Naive thymus-derived CD8-positive, alpha-beta T cell (primary cell): ENCODE data around the gene RERE. TPM values are rescaled to one million over a fixed set of nuclear protein-coding genes. Genes with fewer than 3 reads are reported as not detected.

Source experiments
- ATAC-seq, 2 donors: fragments of 150-1000 bp; cut with Tn5 transposase in 1 of 2; sonication (Bioruptor Pico), chemical (Tn5 transposase) in 1 of 2; 1 replicate in 1 of 2; 2 replicates in 1 of 2; pipeline ENCODE4 v1.10.0; 2021; ENCODE audit warnings: mild to moderate bottlenecking in 2 of 2, moderate library complexity in 2 of 2
- POLR2A ChIA-PET: fragments of 350-600 bp; sonication (Branson Sonifier 250); formaldehyde crosslinking; loops from one replicate; lab custom pipeline; 2021; ENCODE audit warnings: antibody characterized with exemption; lab: Charles Lee
- DNase-seq, 10 donors: peaks; one replicate each; pipeline versions ENCODE4 v3.0.0 to v3.0.0-alpha.2; 2020 to 2022
- H3K27ac Mint-ChIP-seq, 10 donors: one replicate each; pipeline ENCODE4 v1.8.0; 2020 to 2022; ENCODE audit warnings: mild to moderate bottlenecking in 10 of 10, mixed read lengths in 10 of 10, moderate library complexity in 4 of 10, inconsistent platforms in 1 of 10
- H3K27me3 Mint-ChIP-seq, 5 donors: one replicate each; pipeline ENCODE4 v1.8.0; 2021 to 2022; ENCODE audit warnings: mixed read lengths in 5 of 5
- H3K36me3 Mint-ChIP-seq, 3 donors: one replicate each; pipeline ENCODE4 v1.8.0; 2020 to 2022; ENCODE audit warnings: mixed read lengths in 3 of 3, mild to moderate bottlenecking in 2 of 3, inconsistent platforms in 1 of 3
- H3K4me1 Mint-ChIP-seq, 4 donors: one replicate each; pipeline ENCODE4 v1.8.0; 2021 to 2022; ENCODE audit warnings: mixed read lengths in 4 of 4
- H3K4me3 Mint-ChIP-seq, 10 donors: one replicate each; pipeline ENCODE4 v1.8.0; 2020 to 2022; ENCODE audit warnings: mild to moderate bottlenecking in 10 of 10, mixed read lengths in 10 of 10, moderate library complexity in 6 of 10, inconsistent platforms in 1 of 10
- H3K9me3 Mint-ChIP-seq, 9 donors: one replicate each; pipeline ENCODE4 v1.8.0; 2020 to 2022; ENCODE audit warnings: mixed read lengths in 9 of 9, mild to moderate bottlenecking in 3 of 9, inconsistent platforms in 1 of 9, moderate library complexity in 1 of 9
- polyA plus RNA-seq, 3 donors: library from polyadenylated mRNA; unstranded; fragments of 300-500 nt; fragmentation: Illumina TruSeq; gene quantifications; one replicate each; pipeline ENCODE4 v1.2.3, GENCODE V29; 2021
- total RNA-seq, 8 experiments: library from RNA in 2 of 8; stranded (reverse) in 2 of 8; gene quantifications; one replicate each; pipeline ENCODE4 v1.2.3 and lab custom pipeline; 2021 to 2026

Gene RERE
- total and polyA plus RNA-seq, 5 experiments from 2014 or later: 4.1 to 84.2 (median 8.8) TPM

- POLR2A ChIA-PET: interaction anchor here (1.0 kb wide), 1 partner anchor 13 kb away, joined by 4 read pairs; no protein-coding TSS in a partner anchor
- DNase-seq (no peak), ATAC-seq (no peak)
- peaks cover 0 to 22% (median 4%) of the 10 kb centered on the region in 3 donors for H3K36me3 Mint-ChIP-seq
- H3K9me3 Mint-ChIP-seq: no peaks in the 10 kb centered on the region
- H3K27ac Mint-ChIP-seq: peak overlapping the region; percentile 61 to 92 (median 84)
- H3K27me3 Mint-ChIP-seq: no peaks in the 10 kb centered on the region
- H3K4me1 Mint-ChIP-seq: peaks cover 51 to 88% (median 80%) of the 10 kb centered on the region in 4 donors
- peak overlapping the region; percentile 68 to 88 (median 84) for H3K4me3 Mint-ChIP-seq
Measured at GRCh38 chr1:8394456-8395321, 422.8 kb downstream of the RERE start.

GRCh38 chr1:8392522-8392921 is 424.9 kb downstream of the RERE start:
- peaks cover 52 to 85% (median 82%) of the 10 kb centered on the region in 4 donors for H3K4me1 Mint-ChIP-seq
- no peaks in the 10 kb centered on the region for H3K9me3 Mint-ChIP-seq
- H3K27ac Mint-ChIP-seq: peak overlapping the region in 3 of 10 donors; percentile 40 to 71 (median 40)
- H3K36me3 Mint-ChIP-seq: peaks cover 0 to 35% (median 6%) of the 10 kb centered on the region in 3 donors
- H3K4me3 Mint-ChIP-seq: peak overlapping the region in 1 of 10 donors; percentile 22
- no peaks in the 10 kb centered on the region for H3K27me3 Mint-ChIP-seq
- no peak for DNase-seq
- no peak for ATAC-seq
- POLR2A ChIA-PET: interaction anchor here (0.5 kb wide), 1 partner anchor 433 kb away, joined by 3 read pairs; no protein-coding TSS in a partner anchor

- POLR2A ChIA-PET: interaction anchor here (0.6 kb wide), 1 partner anchor 92 kb away, joined by 4 read pairs; no protein-coding TSS in a partner anchor
- DNase-seq (no peak), ATAC-seq (no peak)
- Mint-ChIP-seq H3K9me3 (no peaks in the 10 kb centered on the region), H3K4me3 (peak overlapping the region in 4 of 10 donors; percentile 24 to 47 (median 38)), H3K36me3 (peaks cover 0 to 36% (median 6%) of the 10 kb centered on the region in 3 donors), H3K27me3 (no peaks in the 10 kb centered on the region), H3K27ac (peak overlapping the region in 6 of 10 donors; percentile 20 to 89 (median 52)), H3K4me1 (peaks cover 45 to 81% (median 76%) of the 10 kb centered on the region in 4 donors)
Measured at GRCh38 chr1:8390707-8391106, 426.7 kb downstream of the RERE start.

GRCh38 chr1:8389958-8390535 is 427.4 kb downstream of the RERE start:
- ATAC-seq: peak in 1 of 2 donors; percentile 70
- H3K36me3 Mint-ChIP-seq: peaks cover 0 to 39% (median 6%) of the 10 kb centered on the region in 3 donors
- H3K4me1 Mint-ChIP-seq: peaks cover 41 to 80% (median 75%) of the 10 kb centered on the region in 4 donors
- H3K27me3 Mint-ChIP-seq: no peaks in the 10 kb centered on the region
- no peaks in the 10 kb centered on the region for H3K9me3 Mint-ChIP-seq
- POLR2A ChIA-PET: interaction anchor here (0.6 kb wide), 1 partner anchor 93 kb away, joined by 4 read pairs; no protein-coding TSS in a partner anchor
- no peak overlapping the region for H3K4me3 Mint-ChIP-seq
- DNase-seq: peak in 1 of 10 donors; percentile 22
- H3K27ac Mint-ChIP-seq: peak overlapping the region in 7 of 10 donors; percentile 11 to 89 (median 51)

- no peak overlapping the region for H3K4me3 Mint-ChIP-seq
- H3K4me1 Mint-ChIP-seq: peaks cover 45 to 84% (median 76%) of the 10 kb centered on the region in 4 donors
- H3K27ac Mint-ChIP-seq: no peak overlapping the region
- POLR2A ChIA-PET: interaction anchor here (0.5 kb wide), 1 partner anchor 433 kb away, joined by 3 read pairs; no protein-coding TSS in a partner anchor
- no peaks in the 10 kb centered on the region for H3K9me3 Mint-ChIP-seq
- DNase-seq (no peak), ATAC-seq (no peak)
- H3K36me3 Mint-ChIP-seq: peaks cover 0 to 42% (median 6%) of the 10 kb centered on the region in 3 donors
- H3K27me3 Mint-ChIP-seq: no peaks in the 10 kb centered on the region
Measured at GRCh38 chr1:8388732-8389562, 428.5 kb downstream of the RERE start.

- Mint-ChIP-seq H3K9me3 (no peaks in the 10 kb centered on the region), H3K27me3 (no peaks in the 10 kb centered on the region), H3K4me3 (no peak overlapping the region), H3K4me1 (peaks cover 47 to 85% (median 84%) of the 10 kb centered on the region in 4 donors), H3K36me3 (peaks cover 0 to 31% (median 7%) of the 10 kb centered on the region in 3 donors), H3K27ac (peak overlapping the region in 2 of 10 donors; percentile 17 to 25)
- ATAC-seq (no peak), DNase-seq (no peak)
- POLR2A ChIA-PET: no interaction called here
Measured at GRCh38 chr1:8386247-8386646, 431.2 kb downstream of the RERE start.

- Mint-ChIP-seq H3K9me3 (no peaks in the 10 kb centered on the region), H3K4me3 (no peak overlapping the region), H3K27me3 (no peaks in the 10 kb centered on the region), H3K27ac (peak overlapping the region in 8 of 10 donors; percentile 7 to 78 (median 34)), H3K36me3 (peaks cover 0 to 28% (median 12%) of the 10 kb centered on the region in 3 donors), H3K4me1 (peaks cover 37 to 85% (median 78%) of the 10 kb centered on the region in 4 donors)
- ATAC-seq (no peak), DNase-seq (no peak)
- POLR2A ChIA-PET: interaction anchor here (0.9 kb wide), 1 partner anchor 40 kb away, joined by 3 read pairs; no protein-coding TSS in a partner anchor
Measured at GRCh38 chr1:8384577-8384976, 432.9 kb downstream of the RERE start.

GRCh38 chr1:8384088-8384487 is 433.4 kb downstream of the RERE start:
- Mint-ChIP-seq H3K27ac (peak overlapping the region in 6 of 10 donors; percentile 31 to 78 (median 63)), H3K4me3 (peak overlapping the region in 3 of 10 donors; percentile 2 to 41 (median 24)), H3K36me3 (peaks cover 0 to 23% (median 9%) of the 10 kb centered on the region in 3 donors), H3K4me1 (peaks cover 35 to 85% (median 78%) of the 10 kb centered on the region in 4 donors), H3K9me3 (no peaks in the 10 kb centered on the region), H3K27me3 (no peaks in the 10 kb centered on the region)
- DNase-seq (no peak), ATAC-seq (no peak)
- POLR2A ChIA-PET: interaction anchor here (0.9 kb wide), 1 partner anchor 40 kb away, joined by 3 read pairs; no protein-coding TSS in a partner anchor

- Mint-ChIP-seq H3K27ac (peak overlapping the region; percentile 79 to 95 (median 90)), H3K4me3 (peak overlapping the region; percentile 62 to 88 (median 80)), H3K27me3 (no peaks in the 10 kb centered on the region), H3K4me1 (peaks cover 38 to 91% (median 82%) of the 10 kb centered on the region in 4 donors), H3K9me3 (no peaks in the 10 kb centered on the region), H3K36me3 (peaks cover 0 to 18% (median 5%) of the 10 kb centered on the region in 3 donors)
- ATAC-seq (peak; percentile 81 to 86), DNase-seq (peak in 3 of 10 donors; percentile 18 to 38 (median 36))
- POLR2A ChIA-PET: interaction anchor here (0.8 kb wide), 1 partner anchor 45 kb away, joined by 4 read pairs; no protein-coding TSS in a partner anchor
Measured at GRCh38 chr1:8382608-8383505, 434.6 kb downstream of the RERE start.

GRCh38 chr1:8382051-8382505 is 435.4 kb downstream of the RERE start:
- H3K9me3 Mint-ChIP-seq: no peaks in the 10 kb centered on the region
- peak overlapping the region in 9 of 10 donors; percentile 18 to 88 (median 74) for H3K4me3 Mint-ChIP-seq
- no peaks in the 10 kb centered on the region for H3K27me3 Mint-ChIP-seq
- DNase-seq (no peak), ATAC-seq (no peak)
- peaks cover 0 to 20% (median 5%) of the 10 kb centered on the region in 3 donors for H3K36me3 Mint-ChIP-seq
- peaks cover 41 to 89% (median 82%) of the 10 kb centered on the region in 4 donors for H3K4me1 Mint-ChIP-seq
- H3K27ac Mint-ChIP-seq: peak overlapping the region in 5 of 10 donors; percentile 7 to 91 (median 84)
- POLR2A ChIA-PET: no interaction called here
